Astrocyte (in vitro differentiated cells and primary cell): ENCODE measurements around the gene KLF2. TPM values are rescaled to one million over a fixed set of nuclear protein-coding genes. Genes with fewer than 3 reads are reported as not detected.
A peak's percentile ranks its signal among the peaks of the same experiment; 100 is the strongest.

Experiments used
- DNase-seq: peaks from one replicate; pipeline ENCODE4 v3.0.0-alpha.2; 2010; ENCODE audit warnings: low read depth
- FAIRE-seq: peaks from 2 replicates; lab custom pipeline; 2011; peaks lifted over from hg19 to GRCh38; lab: Jason Lieb, UNC
- H2AFZ ChIP-seq: 2 replicates; pipeline ENCODE4 v1.6.0; 2012; ENCODE audit warnings: low read depth, low read length, inconsistent platforms
- H3K27ac ChIP-seq: 2 replicates; pipeline ENCODE4 v1.5.1; 2011; ENCODE audit warnings: low read depth, low read length, inconsistent platforms
- H3K27me3 ChIP-seq: 2 replicates; pipeline ENCODE4 v1.6.0; 2011; ENCODE audit warnings: low read length, inconsistent platforms; ENCODE audit not compliant: insufficient read depth
- H3K36me3 ChIP-seq: 2 replicates; pipeline ENCODE4 v1.5.1; 2011; ENCODE audit warnings: low read length, inconsistent platforms; ENCODE audit not compliant: insufficient read depth
- H3K4me1 ChIP-seq: 2 replicates; pipeline ENCODE4 v1.5.1; 2011; ENCODE audit warnings: low read length, inconsistent platforms; ENCODE audit not compliant: insufficient read depth
- H3K4me2 ChIP-seq: 2 replicates; pipeline ENCODE4 v1.6.0; 2012; ENCODE audit warnings: low read length, inconsistent platforms
- H3K4me3 ChIP-seq: 2 replicates; pipeline ENCODE4 v1.5.1; 2011; ENCODE audit warnings: low read depth, mild to moderate bottlenecking, low read length, inconsistent platforms; ENCODE audit not compliant: insufficient read depth
- H3K79me2 ChIP-seq: 2 replicates; pipeline ENCODE4 v1.6.0; 2012; ENCODE audit warnings: mild to moderate bottlenecking, low read length, inconsistent platforms; ENCODE audit not compliant: insufficient read depth
- H3K9ac ChIP-seq: 2 replicates; pipeline ENCODE4 v1.6.0; 2012; ENCODE audit warnings: mild to moderate bottlenecking, low read length, inconsistent platforms
- H3K9me3 ChIP-seq: 2 replicates; pipeline ENCODE4 v1.5.1; 2012; ENCODE audit warnings: low read depth, mild to moderate bottlenecking, low read length, inconsistent platforms; ENCODE audit not compliant: insufficient read depth
- H4K20me1 ChIP-seq: 2 replicates; pipeline ENCODE4 v1.6.0; 2012; ENCODE audit warnings: low read length, inconsistent platforms; ENCODE audit not compliant: insufficient read depth
- H3K27ac Mint-ChIP-seq: one replicate; pipeline ENCODE4 v1.8.0; 2021; ENCODE audit warnings: mild to moderate bottlenecking, mixed read lengths; ENCODE audit not compliant: unreplicated experiment
- H3K27me3 Mint-ChIP-seq: one replicate; pipeline ENCODE4 v1.8.0; 2021; ENCODE audit warnings: low read depth, mixed read lengths; ENCODE audit not compliant: unreplicated experiment
- H3K36me3 Mint-ChIP-seq: one replicate; pipeline ENCODE4 v1.8.0; 2021; ENCODE audit warnings: low read depth, mixed read lengths; ENCODE audit not compliant: unreplicated experiment
- H3K4me1 Mint-ChIP-seq: one replicate; pipeline ENCODE4 v1.8.0; 2021; ENCODE audit warnings: low read depth, mixed read lengths; ENCODE audit not compliant: unreplicated experiment
- H3K4me3 Mint-ChIP-seq: one replicate; pipeline ENCODE4 v1.8.0; 2021; ENCODE audit warnings: mild to moderate bottlenecking, moderate library complexity, mixed read lengths; ENCODE audit not compliant: unreplicated experiment
- H3K9me3 Mint-ChIP-seq: one replicate; pipeline ENCODE4 v1.8.0; 2021; ENCODE audit warnings: mild to moderate bottlenecking, mixed read lengths; ENCODE audit not compliant: unreplicated experiment
- EZH2 ChIP-seq: IDR thresholded peaks from 2 replicates; pipeline ENCODE4 v1.6.1; 2012; ENCODE audit warnings: mild to moderate bottlenecking, low read length, inconsistent platforms; ENCODE audit not compliant: insufficient read depth
- total RNA-seq: library from RNA; stranded (reverse); gene quantifications from 2 replicates; pipeline ENCODE4 v1.2.1, GENCODE V29; 2021
- TF ChIP-seq, protein P1 (sequence below): IDR thresholded peaks from 2 replicates; pipeline ENCODE4 v1.5.1; 2011; ENCODE audit warnings: low read depth, mild to moderate bottlenecking, inconsistent platforms, low read length, moderate library complexity; ENCODE audit not compliant: insufficient read depth

KLF2 gene
- total RNA-seq, 1 donor from 2014 or later, result 1.9 TPM

DNA sequence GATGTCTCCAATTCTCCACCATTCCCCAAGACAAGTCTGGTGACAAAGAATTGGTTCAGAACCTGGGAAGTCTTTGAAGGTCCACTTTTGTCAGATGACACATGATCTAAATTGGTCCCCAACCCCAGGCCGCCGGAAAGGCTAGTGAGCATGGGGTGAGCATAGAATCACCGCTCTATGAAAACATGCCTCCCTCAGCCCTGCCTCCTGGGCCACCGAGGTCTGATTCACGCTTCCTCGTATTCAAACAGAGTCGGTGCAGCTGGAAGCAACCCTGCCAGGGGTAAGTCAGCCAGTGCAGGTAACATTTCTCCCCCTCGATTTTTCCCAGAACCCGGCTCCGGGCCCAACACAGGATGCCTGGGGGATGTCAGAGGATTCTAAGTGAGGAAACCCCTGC, 33.9 kb upstream of the KLF2 start:
- Histone ChIP-seq H3K79me2 (no peaks in the 10 kb centered on the region), H3K4me3 (no peak overlapping the region), H3K27me3 (peaks cover 19% of the 10 kb centered on the region), H2AFZ (no peak overlapping the region), H3K4me2 (no peak overlapping the region), H3K27ac (no peak overlapping the region), H4K20me1 (no peaks in the 10 kb centered on the region), H3K4me1 (peaks cover 24% of the 10 kb centered on the region), H3K36me3 (no peaks in the 10 kb centered on the region), H3K9me3 (peaks cover 2% of the 10 kb centered on the region), H3K9ac (no peak overlapping the region)
- Mint-ChIP-seq H3K4me3 (no peak overlapping the region), H3K4me1 (peaks cover 2% of the 10 kb centered on the region), H3K9me3 (no peaks in the 10 kb centered on the region), H3K27me3 (peaks cover 19% of the 10 kb centered on the region), H3K36me3 (no peaks in the 10 kb centered on the region), H3K27ac (no peak overlapping the region)
- TF ChIP-seq, protein P1, sequence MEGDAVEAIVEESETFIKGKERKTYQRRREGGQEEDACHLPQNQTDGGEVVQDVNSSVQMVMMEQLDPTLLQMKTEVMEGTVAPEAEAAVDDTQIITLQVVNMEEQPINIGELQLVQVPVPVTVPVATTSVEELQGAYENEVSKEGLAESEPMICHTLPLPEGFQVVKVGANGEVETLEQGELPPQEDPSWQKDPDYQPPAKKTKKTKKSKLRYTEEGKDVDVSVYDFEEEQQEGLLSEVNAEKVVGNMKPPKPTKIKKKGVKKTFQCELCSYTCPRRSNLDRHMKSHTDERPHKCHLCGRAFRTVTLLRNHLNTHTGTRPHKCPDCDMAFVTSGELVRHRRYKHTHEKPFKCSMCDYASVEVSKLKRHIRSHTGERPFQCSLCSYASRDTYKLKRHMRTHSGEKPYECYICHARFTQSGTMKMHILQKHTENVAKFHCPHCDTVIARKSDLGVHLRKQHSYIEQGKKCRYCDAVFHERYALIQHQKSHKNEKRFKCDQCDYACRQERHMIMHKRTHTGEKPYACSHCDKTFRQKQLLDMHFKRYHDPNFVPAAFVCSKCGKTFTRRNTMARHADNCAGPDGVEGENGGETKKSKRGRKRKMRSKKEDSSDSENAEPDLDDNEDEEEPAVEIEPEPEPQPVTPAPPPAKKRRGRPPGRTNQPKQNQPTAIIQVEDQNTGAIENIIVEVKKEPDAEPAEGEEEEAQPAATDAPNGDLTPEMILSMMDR, result no peak
- TF ChIP-seq EZH2, result no peak
- DNase-seq (no peak), FAIRE-seq (no peak)

DNA sequence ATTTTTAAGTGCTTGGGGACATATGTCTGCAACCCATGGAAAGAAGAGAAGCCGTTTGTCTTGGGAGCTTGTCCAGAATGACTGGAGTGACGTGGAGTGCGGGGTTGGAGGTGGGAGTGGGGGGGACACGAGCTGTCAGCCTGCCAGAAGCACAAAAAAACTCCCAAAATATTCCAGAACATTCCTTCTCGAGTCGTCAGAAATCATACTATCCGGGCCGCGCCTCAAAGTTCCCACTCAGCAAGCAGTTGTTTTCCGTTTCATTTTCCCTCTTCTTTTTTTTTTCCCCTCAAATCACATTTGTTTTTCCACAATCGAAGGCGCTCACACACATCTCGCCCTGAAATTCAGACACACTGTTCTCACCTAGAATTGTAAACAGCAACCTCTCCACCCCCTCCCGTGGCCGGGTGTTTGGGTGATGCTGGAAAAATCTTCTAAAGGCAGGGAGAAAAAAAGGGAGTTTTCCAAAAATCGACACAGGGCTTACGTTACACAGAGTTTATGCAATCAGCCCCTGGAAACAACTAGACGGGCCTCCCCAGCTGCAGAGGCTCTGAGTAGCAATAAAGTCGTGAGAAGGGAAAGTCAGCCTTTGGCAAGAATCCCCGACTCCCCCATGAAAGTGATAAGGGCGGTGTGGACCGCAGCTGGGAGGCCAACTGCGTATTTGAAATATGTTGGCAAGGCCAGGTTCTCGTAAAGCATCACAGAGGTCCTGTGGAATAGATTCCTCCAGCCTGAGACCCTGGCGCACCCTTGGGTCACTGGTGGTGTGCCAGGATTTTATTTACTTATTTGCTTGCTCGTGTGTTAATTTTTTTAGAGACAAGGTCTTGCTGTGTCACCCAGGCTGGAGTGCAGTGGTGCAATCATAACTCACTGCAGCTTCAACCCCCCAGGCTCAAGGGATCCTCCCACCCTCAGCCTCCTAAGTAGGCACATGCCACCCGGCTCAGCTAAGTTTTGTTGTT, 31.2 kb upstream of the KLF2 start:
- Histone ChIP-seq H3K4me3 (peak overlapping the region; percentile 34), H3K4me1 (peaks cover 19% of the 10 kb centered on the region), H3K27me3 (peaks cover 3% of the 10 kb centered on the region), H3K9me3 (peaks cover 2% of the 10 kb centered on the region), H4K20me1 (no peaks in the 10 kb centered on the region), H3K9ac (peak overlapping the region; percentile 85), H3K4me2 (peak overlapping the region; percentile 83), H3K27ac (peak overlapping the region; percentile 92), H2AFZ (no peak overlapping the region), H3K79me2 (no peaks in the 10 kb centered on the region), H3K36me3 (no peaks in the 10 kb centered on the region)
- H3K27ac Mint-ChIP-seq, result no peak overlapping the region
- TF ChIP-seq, protein P1, result no peak
- TF ChIP-seq EZH2, result no peak
- peaks cover 1% of the 10 kb centered on the region for H3K9me3 Mint-ChIP-seq
- H3K36me3 Mint-ChIP-seq, result no peaks in the 10 kb centered on the region
- H3K4me3 Mint-ChIP-seq, result no peak overlapping the region
- FAIRE-seq (no peak), DNase-seq (peak; percentile 96)
- peaks cover 2% of the 10 kb centered on the region for H3K4me1 Mint-ChIP-seq
- H3K27me3 Mint-ChIP-seq, result peaks cover 11% of the 10 kb centered on the region

DNA sequence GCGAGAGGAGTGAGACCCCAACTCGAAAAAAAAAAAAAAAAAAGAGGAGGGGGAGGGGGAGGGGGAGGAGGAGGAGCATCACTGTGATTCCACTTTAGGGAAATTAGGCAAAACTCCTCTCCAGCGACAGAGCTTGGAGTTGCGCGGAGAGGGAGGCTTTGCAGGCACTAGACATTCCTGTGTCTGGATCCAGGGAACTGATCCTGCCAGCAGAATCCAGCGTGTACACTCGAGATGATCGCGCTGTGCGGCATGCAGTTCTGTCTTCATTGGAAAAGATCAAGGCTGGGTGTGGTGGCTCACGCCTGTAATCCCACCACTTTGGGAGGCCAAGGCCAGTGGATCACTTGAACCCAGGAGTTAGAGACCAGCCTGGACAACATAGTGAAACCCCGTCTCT, 29.6 kb upstream of the KLF2 start:
- Mint-ChIP-seq H3K4me1 (peaks cover 2% of the 10 kb centered on the region), H3K4me3 (no peak overlapping the region), H3K27ac (no peak overlapping the region), H3K36me3 (no peaks in the 10 kb centered on the region), H3K9me3 (peaks cover 2% of the 10 kb centered on the region), H3K27me3 (peaks cover 11% of the 10 kb centered on the region)
- TF ChIP-seq, protein P1, result no peak
- TF ChIP-seq EZH2, result no peak
- Histone ChIP-seq H3K27ac (no peak overlapping the region), H3K9ac (no peak overlapping the region), H3K4me3 (no peak overlapping the region), H3K36me3 (no peaks in the 10 kb centered on the region), H3K79me2 (no peaks in the 10 kb centered on the region), H3K4me2 (no peak overlapping the region), H2AFZ (no peak overlapping the region), H3K27me3 (no peaks in the 10 kb centered on the region), H3K9me3 (no peaks in the 10 kb centered on the region), H3K4me1 (peaks cover 19% of the 10 kb centered on the region), H4K20me1 (no peaks in the 10 kb centered on the region)
- peak; percentile 41 for DNase-seq
- no peak for FAIRE-seq
